GM04504 (cell line): ENCODE data around the gene YWHAE.
A peak's percentile ranks its signal among the peaks of the same experiment; 100 is the strongest.
"Not testable (repeated sequence)": the region's sequence is repeated elsewhere in the genome, so short reads cannot be mapped to it uniquely, and the experiment has no call there.

Experiments
- DNase-seq: peaks from one replicate; pipeline ENCODE4 v3.0.0-alpha.2; 2012; ENCODE audit warnings: low read depth

The YWHAE gene

GRCh38 chr17:1399679-1400512 lies at the start of gene YWHAE:
TSS of gene YWHAE (minus strand) at chr17:1400222. CDS start at chr17:1400110, 112 bp downstream.
- DNase-seq: peak; percentile 87

GRCh38 chr17:1449412-1449967 lies 49.5 kb upstream of the YWHAE start:
- no peak for DNase-seq

- no peak for DNase-seq
Measured at GRCh38 chr17:1447052-1447451, 47.0 kb upstream of the YWHAE start.

GRCh38 chr17:1446201-1446600 lies 46.2 kb upstream of the YWHAE start:
- no peak for DNase-seq

- not testable (repeated sequence) for DNase-seq
Measured at GRCh38 chr17:1445695-1446094, 45.7 kb upstream of the YWHAE start.

GRCh38 chr17:1442721-1443120 lies 42.7 kb upstream of the YWHAE start:
- DNase-seq: not testable (repeated sequence)

GRCh38 chr17:1442187-1442586 lies 42.2 kb upstream of the YWHAE start:
- DNase-seq: no peak

GRCh38 chr17:1440921-1441320 lies 40.9 kb upstream of the YWHAE start:
- DNase-seq: no peak

- DNase-seq: no peak
Measured at GRCh38 chr17:1438593-1439083, 38.6 kb upstream of the YWHAE start.

- no peak for DNase-seq
Measured at GRCh38 chr17:1435326-1435725, 35.3 kb upstream of the YWHAE start.

- DNase-seq: no peak
Measured at GRCh38 chr17:1434150-1434549, 34.1 kb upstream of the YWHAE start.

- DNase-seq: no peak
Measured at GRCh38 chr17:1431631-1432104, 31.6 kb upstream of the YWHAE start.

GRCh38 chr17:1423456-1424135 lies 23.6 kb upstream of the YWHAE start:
- no peak for DNase-seq

GRCh38 chr17:1422885-1423284 lies 22.9 kb upstream of the YWHAE start:
- DNase-seq: peak; percentile 86

GRCh38 chr17:1421470-1421869 lies 21.4 kb upstream of the YWHAE start:
- no peak for DNase-seq

- no peak for DNase-seq
Measured at GRCh38 chr17:1420981-1421380, 21.0 kb upstream of the YWHAE start.

- DNase-seq: no peak
Measured at GRCh38 chr17:1420163-1420562, 20.1 kb upstream of the YWHAE start.

GRCh38 chr17:1418476-1418875 lies 18.5 kb upstream of the YWHAE start:
- not testable (repeated sequence) for DNase-seq

GRCh38 chr17:1416414-1416813 lies 16.4 kb upstream of the YWHAE start:
- DNase-seq: no peak

- DNase-seq: no peak
Measured at GRCh38 chr17:1414634-1415033, 14.6 kb upstream of the YWHAE start.

GRCh38 chr17:1414001-1414574 lies 14.1 kb upstream of the YWHAE start:
- DNase-seq: no peak

GRCh38 chr17:1413281-1413791 lies 13.3 kb upstream of the YWHAE start:
- DNase-seq: peak; percentile 56
